NCI-H128 (cell line): ENCODE measurements around the gene GAB2.
"Not testable (repeated sequence)": the region's sequence is repeated elsewhere in the genome, so short reads cannot be mapped to it uniquely, and the experiment has no call there.

Experiments used
- DNase-seq: peaks from one replicate; lab custom pipeline; 2025; ENCODE audit not compliant: unreplicated experiment; lab: John Stamatoyannopoulos, UW

Gene GAB2

GRCh38 chr11:78226684-78227680 is 190.6 kb downstream of the GAB2 start:
- DNase-seq, result no peak

GRCh38 chr11:78224906-78225420 is 192.7 kb downstream of the GAB2 start:
- DNase-seq, result no peak

- DNase-seq, result no peak
Measured at GRCh38 chr11:78224506-78224905, 193.1 kb downstream of the GAB2 start.

- no peak for DNase-seq
Measured at GRCh38 chr11:78223320-78223954, 194.2 kb downstream of the GAB2 start.

- DNase-seq, result not testable (repeated sequence)
Measured at GRCh38 chr11:78222726-78223125, 194.9 kb downstream of the GAB2 start.

GRCh38 chr11:78221396-78222315 is 196.0 kb downstream of the GAB2 start:
- DNase-seq, result no peak

- no peak for DNase-seq
Measured at GRCh38 chr11:78220218-78221157, 197.1 kb downstream of the GAB2 start.

- DNase-seq, result no peak
Measured at GRCh38 chr11:78219493-78220217, 198.0 kb downstream of the GAB2 start.

- no peak for DNase-seq
Measured at GRCh38 chr11:78218707-78219492, 198.7 kb downstream of the GAB2 start.

- no peak for DNase-seq
Measured at GRCh38 chr11:78217650-78218541, 199.7 kb downstream of the GAB2 start.

GRCh38 chr11:78216571-78217287 is 200.9 kb downstream of the GAB2 start:
- DNase-seq, result no peak

GRCh38 chr11:78216021-78216420 is 201.6 kb downstream of the GAB2 start:
- no peak for DNase-seq

- DNase-seq, result no peak
Measured at GRCh38 chr11:78214331-78215194, 203.1 kb downstream of the GAB2 start.

- DNase-seq, result no peak
Measured at GRCh38 chr11:78213526-78214330, 203.9 kb downstream of the GAB2 start.
